HG03575 (cell line): ENCODE measurements around the gene ADARB2.

ENCODE experiments used
- ATAC-seq: cut with Tn5 transposase; IDR thresholded peaks from one replicate; pipeline ENCODE4 v1.9.1; 2021; ENCODE audit not compliant: unreplicated experiment, insufficient number of reproducible peaks, low FRiP score; ENCODE audit errors: extremely low read depth

The ADARB2 gene

DNA sequence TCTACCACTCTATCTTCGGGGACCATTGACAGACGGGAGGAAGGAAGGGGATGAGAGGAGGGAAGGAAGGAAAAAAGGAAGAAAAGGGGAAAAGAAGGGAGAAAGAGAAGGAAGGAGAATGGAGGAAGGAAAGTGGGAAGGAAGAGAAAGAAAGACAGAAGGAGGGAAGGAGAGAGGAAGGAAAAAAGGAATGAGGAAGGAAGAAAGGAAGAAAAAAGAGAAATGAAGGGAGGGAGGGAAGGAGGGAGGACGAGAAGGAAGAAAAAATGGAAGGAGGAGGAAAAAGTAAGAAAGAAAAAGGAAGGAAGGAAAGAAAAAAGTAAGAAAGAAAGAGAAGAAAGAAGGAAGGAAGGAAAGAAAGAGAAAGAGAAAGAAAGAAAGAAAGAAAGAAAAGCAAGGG, 128.9 kb downstream of the ADARB2 start:
- ATAC-seq: no peak

GRCh38 chr10:1607466-1607865, 129.9 kb downstream of the ADARB2 start:
- no peak for ATAC-seq

- ATAC-seq: no peak
These were observed 131.1 kb downstream of the ADARB2 start for GRCh38 chr10:1605999-1606940.

GRCh38 chr10:1605121-1605520, 132.2 kb downstream of the ADARB2 start:
- no peak for ATAC-seq

DNA sequence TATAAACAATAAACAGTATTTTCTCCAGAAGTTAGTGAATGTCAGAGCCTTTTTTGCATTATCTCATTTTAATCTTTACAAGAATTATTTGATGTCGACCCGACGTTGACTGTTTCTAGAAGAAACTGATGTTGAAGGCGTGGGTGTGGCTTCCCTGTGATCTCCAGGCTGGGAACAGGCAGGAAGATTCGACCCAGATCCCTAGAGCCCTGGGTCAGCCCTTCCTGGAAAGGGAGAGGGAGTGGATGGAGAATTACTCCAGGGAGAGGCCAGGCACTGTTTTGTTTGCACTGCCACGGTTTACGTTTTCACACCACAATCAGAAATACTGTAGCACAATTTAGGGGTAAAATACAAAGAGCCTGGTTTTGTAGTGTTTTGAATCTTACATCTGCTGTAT, 133.1 kb downstream of the ADARB2 start:
- no peak for ATAC-seq

GRCh38 chr10:1603181-1603580, 134.1 kb downstream of the ADARB2 start:
- ATAC-seq: no peak

GRCh38 chr10:1602037-1602484, 135.3 kb downstream of the ADARB2 start:
- no peak for ATAC-seq

DNA sequence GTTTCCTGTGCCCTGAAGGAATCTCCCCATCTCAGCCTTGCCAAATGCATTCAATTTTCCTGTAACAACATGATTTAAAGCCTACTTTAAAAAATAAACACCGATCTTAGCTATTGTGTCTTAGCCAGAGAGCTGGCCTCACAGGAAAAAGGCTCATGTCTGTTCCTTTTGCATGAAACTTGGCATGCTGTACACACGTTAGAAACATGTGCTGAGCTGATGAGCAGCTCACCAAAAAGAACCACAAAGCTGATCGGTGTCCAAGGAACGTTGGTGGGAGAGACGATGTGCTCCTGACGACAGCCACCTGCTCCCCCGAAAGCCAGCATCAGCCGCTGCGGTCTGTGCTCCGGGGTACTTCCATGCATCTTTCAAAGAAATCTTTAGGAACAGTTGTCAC, 135.9 kb downstream of the ADARB2 start:
- ATAC-seq: no peak

DNA sequence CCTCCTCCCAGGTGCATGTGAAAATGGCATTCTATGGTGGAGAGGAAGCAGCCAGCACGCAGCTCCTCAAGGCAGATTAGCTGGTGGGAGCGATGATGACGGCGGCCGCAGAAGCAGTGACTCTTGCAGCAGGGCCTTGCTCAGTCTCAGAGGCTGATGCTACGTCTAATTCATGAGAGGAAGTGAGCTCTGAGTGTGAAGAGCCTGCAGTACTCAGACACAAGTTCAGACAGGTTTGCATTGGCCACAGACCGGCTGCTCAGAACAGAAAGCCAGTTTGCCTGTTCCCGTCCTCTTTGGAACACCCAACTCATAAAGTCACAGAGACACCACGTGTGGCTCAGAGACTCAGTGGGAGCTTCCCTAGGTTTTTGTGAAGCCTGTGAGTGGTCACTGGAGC, 136.5 kb downstream of the ADARB2 start:
- no peak for ATAC-seq

- ATAC-seq: no peak
These were observed 138.8 kb downstream of the ADARB2 start for GRCh38 chr10:1598393-1599153.

DNA sequence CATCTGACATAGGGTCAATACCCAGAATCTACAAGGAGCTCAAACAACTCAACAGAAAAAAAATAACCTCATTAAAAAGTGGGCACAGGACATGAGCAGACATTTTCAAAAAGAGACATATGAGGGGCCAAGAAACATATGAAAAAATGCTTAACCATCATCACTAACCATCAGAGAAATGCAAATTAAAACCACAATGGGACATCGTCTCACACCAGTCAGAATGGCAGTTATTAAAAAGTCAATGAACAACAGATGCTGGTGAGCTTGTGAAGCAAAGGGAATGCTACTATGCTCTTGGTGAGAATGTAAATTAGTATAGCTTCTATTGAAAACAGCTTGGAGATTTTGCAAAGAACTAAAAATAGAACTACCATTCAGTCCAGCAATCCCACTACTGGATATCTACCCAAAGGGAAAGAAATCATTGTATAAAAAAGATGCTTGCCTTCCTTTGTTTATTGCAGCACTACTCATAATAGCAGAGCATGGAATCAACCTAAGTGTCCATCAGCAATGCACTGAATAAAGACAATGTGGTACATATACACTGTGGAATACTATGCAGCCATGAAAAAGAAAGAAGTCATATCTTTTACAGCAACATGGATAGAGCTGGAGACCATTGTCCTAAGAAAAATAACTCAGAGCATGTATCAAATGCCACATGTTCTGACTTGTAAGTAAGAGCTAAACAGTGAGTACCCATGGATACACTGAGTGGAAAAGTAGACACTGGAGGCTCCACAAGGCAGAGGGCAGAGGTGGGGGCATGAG, 139.8 kb downstream of the ADARB2 start:
- no peak for ATAC-seq

GRCh38 chr10:1596482-1597099, 140.7 kb downstream of the ADARB2 start:
- ATAC-seq: no peak

- no peak for ATAC-seq
These were observed 141.6 kb downstream of the ADARB2 start for GRCh38 chr10:1595726-1596125.

DNA sequence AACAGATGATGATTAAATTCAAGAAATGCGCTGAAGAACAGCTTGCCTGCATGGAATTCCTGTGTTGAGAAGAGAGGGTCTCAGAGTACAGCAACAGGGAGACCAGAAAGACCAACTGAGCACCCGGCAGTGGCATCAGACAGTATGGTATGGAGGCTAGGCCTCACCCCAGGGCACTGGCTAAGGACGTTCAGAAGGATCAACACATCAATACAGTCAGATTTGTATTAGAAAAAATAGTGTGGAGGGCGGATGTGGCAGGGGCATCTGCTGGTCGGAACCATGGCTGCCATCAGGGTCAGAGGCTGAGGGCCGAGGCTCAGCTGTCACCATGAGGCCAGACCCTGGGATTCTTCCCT, 142.1 kb downstream of the ADARB2 start:
- no peak for ATAC-seq

DNA sequence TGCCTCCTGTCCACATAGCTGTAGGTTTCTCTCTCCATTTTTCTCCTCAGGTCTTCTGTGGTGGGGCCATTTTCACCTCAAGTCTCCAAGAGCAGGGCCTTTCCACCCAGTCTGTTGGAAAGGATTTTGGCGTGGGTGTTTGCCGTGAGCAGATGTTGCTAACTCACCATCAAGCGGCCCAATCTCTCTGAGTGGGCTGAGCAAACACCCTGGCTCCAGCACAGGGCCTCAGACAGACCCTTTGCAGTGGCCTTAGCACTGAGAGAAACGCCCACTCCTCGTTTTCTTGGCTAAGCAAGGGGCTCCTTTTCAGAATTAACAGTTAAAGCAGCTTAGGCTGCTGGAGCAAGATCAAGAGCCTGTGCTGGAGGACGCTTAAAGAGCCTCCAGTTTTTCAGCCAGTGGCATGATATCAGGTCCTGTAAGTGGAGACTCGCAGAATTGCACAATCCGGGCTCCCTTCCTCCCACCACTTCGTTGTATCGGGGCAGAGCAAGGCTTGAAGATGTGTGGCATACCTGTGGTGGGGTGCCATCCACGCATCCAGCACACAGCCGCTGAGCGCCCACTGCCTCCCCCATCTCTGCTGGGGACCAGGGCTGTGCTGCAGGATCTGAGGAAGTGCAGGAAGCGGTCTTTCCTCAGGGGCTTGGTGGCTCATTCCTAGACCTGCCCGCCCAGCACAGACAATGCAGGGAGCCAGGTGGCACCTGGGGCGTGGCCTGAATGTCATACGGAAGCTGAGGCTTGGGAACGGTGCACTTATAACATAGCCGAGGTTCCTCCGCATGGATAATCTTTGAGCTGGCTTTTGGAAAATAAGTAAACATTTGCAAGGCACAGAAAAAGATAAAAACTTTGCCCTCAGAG, 142.7 kb downstream of the ADARB2 start:
- no peak for ATAC-seq

DNA sequence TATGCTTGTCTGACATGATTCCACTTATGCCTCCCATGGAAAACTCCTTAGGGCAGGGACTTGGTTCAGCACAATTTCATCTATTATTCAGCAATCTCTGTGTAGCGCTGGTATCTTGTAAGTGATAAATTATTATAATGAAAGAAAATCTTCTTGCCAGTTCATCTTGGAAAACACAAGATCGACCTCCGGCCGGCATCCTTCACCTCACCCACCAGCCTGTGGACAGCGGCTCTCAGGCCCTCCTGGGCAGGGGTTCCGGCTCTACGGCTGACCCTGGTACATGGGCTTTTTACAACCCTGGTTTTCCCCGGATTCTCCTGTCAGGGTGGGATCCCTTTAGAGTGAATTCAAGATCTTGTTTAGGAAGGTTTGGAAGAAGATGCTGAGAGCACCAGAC, 145.6 kb downstream of the ADARB2 start:
- no peak for ATAC-seq

DNA sequence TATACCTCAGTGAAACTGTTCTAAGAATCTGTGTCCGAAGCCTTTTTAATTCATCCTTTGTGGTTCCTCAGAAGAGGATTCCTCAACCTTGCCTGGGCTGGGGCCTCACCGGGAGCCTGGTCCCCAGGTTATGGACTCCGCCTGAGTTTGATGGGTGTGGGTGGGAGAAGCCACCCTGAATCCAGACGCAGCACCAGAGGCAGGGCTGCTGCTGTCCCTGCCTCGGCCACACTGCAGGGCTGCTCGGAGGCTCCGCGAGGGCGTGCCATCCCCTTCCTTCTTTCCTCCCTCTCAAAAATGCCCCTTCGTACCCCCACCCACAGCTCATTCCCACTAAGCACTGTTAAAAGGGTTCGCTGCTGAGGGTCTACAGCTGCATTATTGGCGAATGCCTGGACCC, 146.3 kb downstream of the ADARB2 start:
- no peak for ATAC-seq

DNA sequence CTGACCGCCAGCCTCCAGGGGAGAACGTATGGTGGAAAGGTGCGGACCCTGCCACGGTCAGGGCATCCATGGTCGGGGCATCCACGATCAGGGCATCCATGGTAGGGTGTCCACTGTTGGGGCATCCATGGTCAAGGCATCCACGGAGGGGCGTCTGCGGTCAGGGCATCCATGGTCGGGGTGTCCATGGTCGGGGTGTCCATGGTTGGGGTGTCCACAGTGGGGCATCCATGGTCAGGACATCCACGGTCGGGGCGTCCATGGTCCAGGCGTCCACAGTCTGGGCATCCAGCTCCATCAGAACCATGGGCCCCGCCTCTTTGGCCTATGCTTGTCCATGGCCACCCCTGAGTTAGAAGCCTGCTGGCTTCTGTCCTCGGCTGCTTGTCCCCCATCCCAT, 148.1 kb downstream of the ADARB2 start:
- no peak for ATAC-seq
